PC-9 (cell line): ENCODE measurements around the gene MS4A6A. TPM values are rescaled to one million over a fixed set of nuclear protein-coding genes. Genes with fewer than 3 reads are reported as not detected.
"Not testable (repeated sequence)": the region's sequence is repeated elsewhere in the genome, so short reads cannot be mapped to it uniquely, and the experiment has no call there.

Source experiments
- BruUV-seq: library from RNA; stranded (reverse); fragments of 400-500 nt; replicated peaks from 2 replicates; lab custom pipeline; 2021; lab: Mats Ljungman, UMichigan
- CTCF ChIA-PET: fragments of 300-600 bp; sonication (Branson Sonifier 250); formaldehyde crosslinking; loops from one replicate; lab custom pipeline; 2022; ENCODE audit warnings: antibody characterized with exemption; lab: Charles Lee
- POLR2A ChIA-PET: fragments of 300-600 bp; sonication (Branson Sonifier 250); formaldehyde crosslinking; loops from one replicate; lab custom pipeline; 2022; ENCODE audit warnings: antibody characterized with exemption; ENCODE audit not compliant: unreplicated experiment; lab: Charles Lee
- DNase-seq, 2 experiments: peaks; one replicate each; pipeline versions ENCODE4 v3.0.0 to v3.0.0-alpha.2; 2015 to 2022; ENCODE audit warnings: mixed read lengths in 1 of 2
- H2AFZ ChIP-seq: fragments of 200-600 bp; sonication (generic); 2 replicates; pipeline ENCODE4 v1.8.1; 2017; ENCODE audit warnings: antibody characterized with exemption
- H3F3A ChIP-seq: fragments of 200-600 bp; sonication (generic); 2 replicates; pipeline ENCODE4 v1.8.1; 2017; ENCODE audit warnings: antibody characterized with exemption, mild to moderate bottlenecking, low read depth; ENCODE audit not compliant: insufficient read depth
- H3K27ac ChIP-seq: fragments of 200-600 bp; sonication (generic); 2 replicates; pipeline ENCODE4 v1.6.1; 2016; ENCODE audit warnings: mixed run types
- H3K27me3 ChIP-seq: fragments of 200-600 bp; sonication (generic); 2 replicates; pipeline ENCODE4 v1.6.1; 2016; ENCODE audit warnings: low read depth, mixed run types; ENCODE audit not compliant: insufficient read depth
- H3K36me3 ChIP-seq: fragments of 200-600 bp; sonication (generic); 2 replicates; pipeline ENCODE4 v1.6.1; 2016; ENCODE audit warnings: low read depth, mixed run types
- H3K4me1 ChIP-seq: fragments of 200-600 bp; sonication (generic); replicated peaks from 2 replicates; pipeline ENCODE4 v1.6.1; 2016; ENCODE audit warnings: mixed run types; ENCODE audit not compliant: insufficient read depth
- H3K4me2 ChIP-seq: fragments of 200-600 bp; sonication (generic); 2 replicates; pipeline ENCODE4 v1.6.1; 2017; ENCODE audit warnings: mixed run types
- H3K4me3 ChIP-seq: fragments of 200-600 bp; sonication (generic); 2 replicates; pipeline ENCODE4 v1.6.1; 2016; ENCODE audit warnings: mixed run types
- H3K79me2 ChIP-seq: fragments of 200-600 bp; sonication (generic); 2 replicates; pipeline ENCODE4 v1.6.1; 2017; ENCODE audit warnings: low read depth, mixed run types
- H3K9me2 ChIP-seq: fragments of 200-600 bp; sonication (generic); 2 replicates; pipeline ENCODE4 v1.8.1; 2017; ENCODE audit warnings: mild to moderate bottlenecking; ENCODE audit not compliant: insufficient read depth
- H3K9me3 ChIP-seq: fragments of 200-600 bp; sonication (generic); 2 replicates; pipeline ENCODE4 v1.8.1; 2016; ENCODE audit warnings: low read depth; ENCODE audit not compliant: insufficient read depth
- H4K20me1 ChIP-seq: fragments of 200-600 bp; sonication (generic); 2 replicates; pipeline ENCODE4 v1.8.1; 2017; ENCODE audit not compliant: insufficient read depth
- CTCF ChIP-seq: fragments of 200-600 bp; sonication (generic); conservative IDR thresholded peaks from 2 replicates; pipeline ENCODE4 v1.6.1; 2017; ENCODE audit warnings: mixed run types, antibody characterized with exemption, mild to moderate bottlenecking, moderate library complexity
- EZH2 ChIP-seq: fragments of 200-600 bp; sonication (generic); IDR thresholded peaks from 2 replicates; pipeline ENCODE4 v1.8.0; 2017; ENCODE audit warnings: antibody characterized with exemption, low read depth
- intact Hi-C: fragments of 100-400 bp; cut with micrococcal nuclease; formaldehyde crosslinking; loops from one replicate; pipeline ENCODE4 v1.10.0; 2022; ENCODE audit not compliant: unreplicated experiment
- total RNA-seq: library from RNA; stranded (reverse); gene quantifications from 2 replicates; pipeline ENCODE4 v1.2.3, GENCODE V29; 2021

MS4A6A gene
- total RNA-seq, 1 experiment from 2014 or later, result not detected

- Histone ChIP-seq H3K79me2 (no peaks in the 10 kb centered on the region), H3K4me1 (no peaks in the 10 kb centered on the region), H3K9me2 (no peaks in the 10 kb centered on the region), H3K27me3 (no peaks in the 10 kb centered on the region; the same call in 1 of the 2 replicates), H3K36me3 (no peaks in the 10 kb centered on the region), H3K27ac (no peak overlapping the region), H3K9me3 (no peaks in the 10 kb centered on the region), H4K20me1 (no peaks in the 10 kb centered on the region), H2AFZ (no peak overlapping the region), H3F3A (no peaks in the 10 kb centered on the region), H3K4me2 (no peak overlapping the region), H3K4me3 (no peak overlapping the region)
- TF ChIP-seq EZH2, result no peak
- TF ChIP-seq CTCF, result no peak
- intact Hi-C loops, result no loop called here
- ChIA-PET POLR2A (no interaction called here), CTCF (no interaction called here)
- no peak for DNase-seq
- BruUV-seq, result no TSS peak
Measured at GRCh38 chr11:60208146-60208895, 25.4 kb upstream of the MS4A6A start.

GRCh38 chr11:60206616-60207015 lies 23.7 kb upstream of the MS4A6A start:
- H3K9me2 ChIP-seq, result no peaks in the 10 kb centered on the region
- BruUV-seq, result no TSS peak
- POLR2A ChIA-PET, result no interaction called here
- H4K20me1 ChIP-seq, result no peaks in the 10 kb centered on the region
- no peaks in the 10 kb centered on the region for H3K9me3 ChIP-seq
- H2AFZ ChIP-seq, result no peak overlapping the region
- H3K79me2 ChIP-seq, result no peaks in the 10 kb centered on the region
- no peak overlapping the region for H3K4me3 ChIP-seq
- H3K36me3 ChIP-seq, result no peaks in the 10 kb centered on the region
- CTCF ChIA-PET, result no interaction called here
- H3K27me3 ChIP-seq, result no peaks in the 10 kb centered on the region; the same call in 1 of the 2 replicates
- intact Hi-C loops, result no loop called here
- no peak overlapping the region for H3K4me2 ChIP-seq
- TF ChIP-seq CTCF, result no peak
- TF ChIP-seq EZH2, result no peak
- H3K4me1 ChIP-seq, result no peaks in the 10 kb centered on the region
- no peak overlapping the region for H3K27ac ChIP-seq
- no peaks in the 10 kb centered on the region for H3F3A ChIP-seq
- no peak for DNase-seq

- Histone ChIP-seq H3K9me3 (no peaks in the 10 kb centered on the region), H3K27ac (no peak overlapping the region), H3K4me1 (no peaks in the 10 kb centered on the region), H3K36me3 (no peaks in the 10 kb centered on the region), H3K4me2 (no peak overlapping the region), H3K27me3 (no peaks in the 10 kb centered on the region; the same call in 1 of the 2 replicates), H3K9me2 (no peaks in the 10 kb centered on the region), H3K79me2 (no peaks in the 10 kb centered on the region), H4K20me1 (no peaks in the 10 kb centered on the region), H3K4me3 (no peak overlapping the region), H2AFZ (no peak overlapping the region), H3F3A (no peaks in the 10 kb centered on the region)
- intact Hi-C loops, result no loop called here
- BruUV-seq, result no TSS peak
- CTCF ChIA-PET, result no interaction called here
- POLR2A ChIA-PET, result no interaction called here
- no peak for TF ChIP-seq CTCF
- no peak for TF ChIP-seq EZH2
- DNase-seq, result no peak
Measured at GRCh38 chr11:60204922-60205321, 22.0 kb upstream of the MS4A6A start.

- H2AFZ ChIP-seq, intact Hi-C loops, POLR2A ChIA-PET, DNase-seq, H3K79me2 ChIP-seq, H3K27me3 ChIP-seq, H3K36me3 ChIP-seq, H3K4me3 ChIP-seq, H3K27ac ChIP-seq, H3K9me3 ChIP-seq, CTCF ChIA-PET, H3F3A ChIP-seq, BruUV-seq, H3K9me2 ChIP-seq, H3K4me1 ChIP-seq, H4K20me1 ChIP-seq, H3K4me2 ChIP-seq: not testable (repeated sequence)
Measured at GRCh38 chr11:60201334-60201733, 18.5 kb upstream of the MS4A6A start.
